HG03457 (cell line): ENCODE data around the gene RBM18.

ENCODE experiments used
- ATAC-seq: cut with Tn5 transposase; IDR thresholded peaks from one replicate; pipeline ENCODE4 v1.9.1; 2021; ENCODE audit warnings: moderate number of reproducible peaks; ENCODE audit not compliant: unreplicated experiment

RBM18 gene

DNA sequence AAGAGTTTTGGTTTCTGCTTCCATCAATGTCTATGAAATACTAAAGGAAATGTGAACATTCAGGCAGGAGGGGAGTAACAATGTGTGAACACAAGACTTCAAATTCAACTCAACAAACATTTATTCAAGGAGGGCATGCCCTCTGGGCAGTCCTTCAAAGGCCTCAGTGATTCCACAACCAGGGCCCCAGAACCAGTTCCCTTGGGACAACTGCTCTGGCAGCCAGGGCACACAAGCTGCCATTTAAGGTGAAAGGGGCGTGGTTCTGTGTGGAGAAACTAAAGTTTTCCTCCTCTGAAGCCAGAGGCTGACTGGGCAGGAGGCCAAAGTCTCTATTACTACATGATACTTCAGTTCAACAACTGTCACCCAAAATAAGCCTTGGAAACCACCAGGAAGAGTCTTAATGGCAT lies 3.2 kb downstream of the RBM18 start:
- no peak for ATAC-seq

DNA sequence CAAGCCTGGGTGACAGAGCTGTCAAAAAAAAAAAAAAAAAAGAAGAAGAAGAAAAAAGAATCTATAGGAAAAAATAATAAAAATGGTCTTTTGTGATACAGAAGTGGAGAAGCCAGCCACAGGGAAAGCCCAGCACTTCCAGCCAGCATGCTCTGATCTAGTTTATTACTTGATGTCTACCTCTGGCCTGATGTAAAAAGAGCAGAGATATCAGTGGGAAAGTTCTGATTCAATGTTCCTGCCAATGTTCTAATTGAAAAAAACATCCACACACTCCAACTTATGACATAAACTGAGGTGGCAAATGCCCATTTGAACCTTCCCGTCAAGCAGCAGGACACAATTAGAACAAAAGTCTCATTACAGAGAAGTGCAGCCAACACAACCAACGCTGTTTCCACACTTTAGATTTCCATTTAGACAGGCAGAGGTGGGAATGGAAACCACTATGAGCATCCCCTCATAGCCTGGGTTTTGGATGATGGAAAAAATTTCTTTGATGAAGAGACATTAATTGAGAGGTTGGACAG lies 5.7 kb downstream of the RBM18 start:
- ATAC-seq: no peak

DNA sequence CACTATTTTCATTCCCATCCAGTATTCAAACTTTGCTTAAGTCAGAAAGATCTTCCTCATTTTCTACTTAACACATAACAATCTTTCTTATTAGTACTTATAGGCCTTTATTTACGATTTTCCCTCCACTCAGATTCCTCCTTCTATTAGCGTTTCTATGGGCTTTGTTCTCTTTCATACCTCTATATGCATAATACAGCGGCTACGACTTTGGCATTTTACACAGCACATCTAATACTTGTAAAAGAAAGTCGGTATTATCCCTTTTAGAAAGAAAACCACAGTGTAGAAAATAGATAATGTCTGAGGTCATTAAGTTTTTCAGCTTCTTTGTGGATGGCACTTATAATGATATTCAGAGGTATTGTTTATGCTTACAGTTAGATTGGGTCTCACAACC lies 8.4 kb downstream of the RBM18 start:
- ATAC-seq: no peak

DNA sequence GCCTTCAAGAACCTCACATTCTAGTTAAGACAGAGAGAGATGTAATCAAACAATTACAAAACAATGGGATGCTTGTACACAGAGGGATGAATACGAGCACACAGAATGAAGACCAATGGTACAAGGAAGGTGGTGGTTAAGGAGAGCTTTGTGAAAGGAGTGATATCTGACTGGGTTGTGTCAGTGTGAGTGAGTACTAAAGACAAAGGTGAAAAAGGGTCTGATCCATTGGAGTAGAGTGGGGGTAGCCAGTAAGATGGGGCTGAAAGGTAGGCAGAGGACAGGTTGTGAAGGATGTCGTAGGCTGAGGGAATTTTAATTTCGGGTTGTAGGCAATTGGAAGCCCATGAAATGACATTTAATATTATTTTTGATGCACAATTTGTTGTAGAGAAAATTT lies 9.9 kb downstream of the RBM18 start:
- ATAC-seq: no peak

DNA sequence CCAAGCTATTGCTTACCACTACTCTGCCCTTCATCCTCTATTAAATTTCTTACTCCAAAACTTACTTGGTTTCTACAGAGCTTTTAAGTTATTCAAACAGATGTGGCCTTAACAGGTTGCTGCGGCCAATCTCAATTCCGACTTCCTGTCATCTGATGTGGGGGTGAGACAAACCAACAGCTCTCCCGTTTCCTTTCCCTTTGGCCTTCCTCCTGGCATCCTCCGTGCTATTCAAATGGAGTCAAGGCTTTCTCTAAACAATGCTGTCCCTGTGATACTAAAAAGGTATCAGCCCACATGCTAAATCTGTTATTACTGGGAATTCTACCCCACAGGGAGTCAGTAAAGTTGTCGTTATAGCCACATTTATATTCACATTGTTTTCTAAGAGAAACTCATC lies 11.8 kb downstream of the RBM18 start:
- ATAC-seq: no peak

DNA sequence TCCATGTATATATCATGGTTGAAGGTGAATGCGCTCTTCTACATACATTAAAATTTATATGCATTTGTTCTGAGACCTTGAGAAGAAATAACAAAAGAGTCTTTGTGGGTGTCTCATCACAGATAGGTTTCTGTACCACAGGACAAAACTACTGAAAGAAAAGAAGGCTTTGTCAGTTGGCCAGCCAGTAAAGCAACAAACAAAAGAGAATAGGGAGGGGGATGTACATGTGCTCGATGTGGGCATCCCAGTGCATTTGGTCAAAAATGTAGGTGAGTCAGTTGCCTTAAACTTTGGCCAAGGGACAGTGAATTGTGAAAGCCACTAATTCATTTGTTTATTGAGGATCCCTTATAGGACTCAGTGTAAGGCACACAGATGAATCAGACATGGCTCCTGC lies 13.3 kb downstream of the RBM18 start:
- ATAC-seq: no peak

DNA sequence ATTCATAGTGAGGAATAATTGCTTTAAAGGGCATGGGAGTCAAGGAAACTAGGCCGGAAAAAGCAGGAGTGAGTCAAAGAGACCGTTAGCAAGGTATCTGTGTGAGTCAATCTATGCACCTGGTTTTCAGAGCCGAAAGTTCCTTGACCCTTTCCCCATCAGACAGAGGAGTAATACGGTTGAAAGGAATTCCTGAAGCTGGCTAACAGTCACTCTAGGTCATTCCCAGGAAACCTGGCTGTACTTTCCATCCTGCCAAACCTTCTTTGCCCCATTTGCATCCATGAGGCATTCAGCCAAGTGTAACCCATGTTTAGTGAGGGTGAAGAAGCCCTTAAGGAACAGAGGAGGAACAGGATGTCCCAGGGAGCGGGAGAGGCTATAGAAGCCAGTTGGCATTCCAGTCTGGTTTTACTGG lies 16.2 kb downstream of the RBM18 start:
- no peak for ATAC-seq

DNA sequence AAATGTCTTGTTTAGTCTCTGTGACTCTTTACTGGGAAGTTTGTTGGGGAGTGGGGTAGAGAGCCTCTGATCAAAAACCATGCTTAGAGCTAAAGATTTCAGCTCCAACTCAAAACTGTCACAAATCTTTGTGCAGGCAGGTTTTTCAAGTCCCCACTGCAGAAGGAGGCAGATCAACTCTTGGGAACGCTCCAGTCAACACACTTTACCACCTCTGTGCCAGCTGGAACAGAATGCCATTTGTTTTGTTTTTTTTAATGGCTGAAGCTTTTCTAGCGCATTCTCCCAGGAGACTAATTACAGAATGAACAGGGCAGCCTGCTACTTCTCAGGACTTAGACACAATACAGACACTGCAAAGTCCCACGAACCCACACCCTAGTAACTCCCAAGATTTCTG lies 18.0 kb downstream of the RBM18 start:
- ATAC-seq: no peak

DNA sequence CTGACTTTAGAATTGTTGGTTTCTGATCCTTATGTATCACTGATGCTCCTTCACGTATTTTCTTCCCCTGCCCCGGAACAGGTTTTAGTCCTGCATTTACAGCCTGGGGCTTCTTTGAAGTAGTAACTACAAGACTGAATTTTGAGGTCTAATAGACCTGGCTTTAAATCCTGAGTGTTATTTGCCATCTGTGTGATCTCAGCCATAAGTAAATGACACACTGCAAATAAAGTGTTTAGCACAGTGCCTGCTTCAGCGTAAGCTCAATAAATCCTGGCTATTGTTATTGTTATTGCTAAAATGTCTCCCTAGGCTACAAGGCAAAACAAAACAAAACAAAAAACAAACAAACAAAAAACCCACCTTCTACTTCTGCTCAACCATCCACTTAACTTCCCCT lies 20.3 kb downstream of the RBM18 start:
- ATAC-seq: no peak

DNA sequence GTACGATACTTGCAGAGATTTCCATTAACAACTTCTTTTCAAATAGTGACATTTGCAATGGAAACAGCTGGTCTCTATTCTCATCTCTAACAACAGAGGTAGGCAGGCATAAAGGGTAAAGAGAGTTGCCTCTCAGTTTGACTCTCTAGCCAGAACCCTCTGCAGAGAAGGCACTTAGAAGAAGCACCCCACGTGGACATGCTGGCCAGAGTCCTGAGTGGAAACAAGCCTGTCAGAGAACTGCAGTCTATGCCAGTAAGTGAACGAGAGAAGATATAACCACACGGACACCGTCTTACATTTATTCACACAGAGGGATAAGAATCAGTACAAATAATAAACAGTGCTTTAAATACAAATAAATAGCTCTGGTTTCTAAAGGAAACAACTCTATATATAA lies 24.9 kb downstream of the RBM18 start:
- ATAC-seq: no peak

DNA sequence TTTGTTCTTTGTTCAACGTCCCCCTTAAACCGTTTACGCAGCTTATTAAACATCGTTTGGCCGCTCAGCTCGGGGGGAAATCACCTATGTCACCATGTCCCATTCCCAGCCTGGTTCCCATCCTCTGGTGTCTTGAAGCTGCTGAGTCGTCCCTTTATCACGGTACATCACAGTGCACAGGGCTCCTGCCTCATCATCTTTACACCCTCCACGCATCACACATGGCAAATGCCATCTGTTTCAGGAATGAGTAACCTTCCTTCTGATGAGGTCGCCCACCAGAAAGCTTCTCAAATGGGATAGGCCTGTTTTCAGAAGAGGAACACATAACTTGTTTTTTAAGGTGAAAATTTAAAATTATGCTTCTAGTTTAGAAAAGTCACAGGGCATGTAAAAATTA lies 28.0 kb downstream of the RBM18 start:
- ATAC-seq: no peak

DNA sequence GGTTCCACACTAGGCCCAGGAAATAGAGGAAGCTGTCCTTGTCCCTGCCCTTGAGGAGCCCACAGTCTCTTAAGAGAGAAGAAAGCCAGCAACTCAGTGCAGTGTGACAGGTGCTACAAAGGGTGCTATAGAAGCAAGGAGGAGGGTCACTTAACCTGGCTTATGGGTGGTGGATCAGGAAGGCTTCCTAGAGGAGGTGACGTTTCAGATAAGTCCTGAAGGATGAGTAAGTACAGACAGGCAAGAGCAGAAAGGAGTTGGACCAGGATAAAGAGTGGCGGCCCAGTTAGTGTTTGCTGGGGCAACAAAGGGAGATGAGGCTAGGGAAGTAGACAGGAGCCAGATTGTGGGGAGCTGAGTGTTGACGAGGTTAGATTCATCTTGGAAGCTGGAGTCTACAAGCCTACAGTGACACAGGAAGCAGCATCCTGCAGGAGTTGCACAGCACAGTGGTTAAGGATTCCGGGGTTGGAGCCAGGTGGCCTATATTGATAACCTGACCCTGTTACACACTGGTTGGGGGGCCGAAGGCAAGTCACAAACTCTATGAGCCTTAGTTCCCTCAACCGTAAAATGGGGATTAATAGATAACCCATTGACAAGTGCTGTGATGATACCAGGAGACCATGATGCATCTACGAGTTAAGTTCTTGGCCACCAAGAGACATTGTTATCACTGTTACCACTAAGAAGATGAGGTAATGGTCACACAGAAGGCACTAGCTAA lies 30.5 kb downstream of the RBM18 start:
- ATAC-seq: no peak

DNA sequence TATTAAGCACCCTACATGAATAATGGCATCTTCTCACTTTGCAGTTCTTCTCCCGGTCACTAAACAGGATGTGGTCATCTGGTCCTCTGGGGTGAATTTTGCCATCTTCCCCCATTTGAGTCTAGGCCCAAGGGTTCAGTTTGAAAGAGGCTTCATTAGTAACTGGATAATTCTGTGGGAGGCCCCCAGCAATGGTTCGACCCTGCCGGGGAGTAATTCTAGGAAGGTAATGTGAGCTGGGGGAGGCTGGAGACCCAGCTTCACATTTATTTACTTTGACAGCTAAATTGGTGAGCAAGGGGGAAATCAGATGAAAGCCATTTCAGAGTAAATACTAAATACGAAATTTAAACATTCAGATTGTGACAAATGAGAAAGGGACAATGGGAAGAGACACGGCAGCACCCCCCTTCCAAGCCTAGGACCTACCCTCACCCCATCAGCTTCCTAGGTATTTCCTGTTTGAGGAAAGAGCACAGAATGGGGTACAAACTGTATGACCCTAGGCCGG lies 31.8 kb downstream of the RBM18 start:
- no peak for ATAC-seq

DNA sequence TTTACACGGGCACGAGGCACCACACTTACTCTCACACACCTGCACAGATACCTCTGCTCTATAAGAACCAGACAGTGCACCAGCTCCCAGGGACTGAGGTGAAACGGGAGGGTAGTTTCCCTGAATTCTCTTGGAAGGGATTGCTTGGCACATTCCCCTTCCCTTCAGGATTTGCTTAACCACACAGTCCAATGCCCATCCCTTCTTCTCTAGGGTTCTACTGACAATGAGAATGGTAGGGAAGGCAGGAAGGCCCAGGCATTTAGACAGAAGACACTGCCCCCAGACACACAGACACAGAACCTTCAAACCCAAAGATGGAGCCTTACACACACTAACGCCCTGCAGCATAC lies 35.2 kb downstream of the RBM18 start:
- no peak for ATAC-seq

DNA sequence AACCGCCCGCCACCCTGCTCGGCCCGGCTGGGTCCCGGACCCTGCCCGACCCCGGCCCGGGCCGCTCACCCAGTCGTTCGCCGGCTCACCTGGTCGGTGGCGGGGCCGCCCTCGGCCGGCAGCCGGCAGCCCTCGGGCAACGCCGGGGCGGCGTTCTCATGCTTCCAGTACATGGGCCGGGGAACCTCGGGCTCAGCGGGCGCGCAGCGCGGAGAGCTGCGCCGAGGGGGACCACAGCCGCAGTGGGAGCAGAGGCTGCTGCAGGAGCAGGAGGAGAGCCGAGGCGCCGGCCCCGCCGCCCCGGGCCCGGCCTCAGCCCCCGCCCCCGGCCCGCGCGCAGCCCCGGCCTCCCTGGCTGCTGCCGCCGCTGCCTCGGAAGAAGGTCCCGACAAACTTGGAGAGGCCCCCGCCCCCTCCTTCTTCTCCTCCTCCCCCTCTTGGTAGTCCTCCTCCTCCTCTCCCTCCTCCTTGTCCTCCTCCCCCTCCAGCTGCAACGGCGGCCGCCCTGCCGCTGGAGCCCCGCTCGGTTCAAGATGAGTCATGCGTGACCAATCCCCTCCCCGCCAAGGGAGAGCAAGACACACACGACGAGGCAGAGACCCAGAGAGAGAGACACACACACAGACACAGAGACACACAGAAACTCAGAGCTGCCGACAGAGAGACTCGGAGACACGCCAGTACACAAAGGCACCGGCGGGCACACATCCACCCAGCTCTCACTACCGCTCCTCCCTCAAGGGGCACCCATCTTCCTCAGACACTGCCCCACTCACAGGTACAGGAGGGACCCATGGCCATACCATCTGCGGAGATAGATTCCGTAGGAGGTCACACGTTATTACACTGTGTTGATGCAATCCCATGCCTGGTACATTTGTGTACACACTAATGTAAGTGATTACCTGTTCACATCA lies 35.8 kb downstream of the RBM18 start, which contains the start of gene LHX6:
Gene LHX6, minus strand, starts transcription at position 390 of the 917 bp plus-strand sequence. Its CDS starts 217 bp downstream, at position 173.
- ATAC-seq: no peak

DNA sequence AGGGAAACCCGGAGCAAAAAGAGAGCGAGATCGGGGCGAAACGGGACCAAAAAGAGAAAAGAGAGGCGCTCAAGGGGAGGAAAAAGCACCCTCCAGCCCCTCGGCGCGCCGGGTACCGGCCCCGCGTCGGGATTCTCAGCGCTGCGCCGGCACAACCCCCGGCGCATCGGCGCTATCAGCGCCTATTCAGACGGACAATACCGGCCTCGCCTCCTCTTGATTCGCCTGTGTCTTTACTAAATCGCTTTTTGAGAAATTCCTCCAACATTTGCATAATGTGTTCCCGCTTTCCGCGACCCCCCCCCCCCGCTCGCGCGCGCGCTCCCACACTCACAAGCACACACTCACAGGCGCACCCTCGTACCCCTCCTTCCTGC lies 36.5 kb downstream of the RBM18 start:
- no peak for ATAC-seq

DNA sequence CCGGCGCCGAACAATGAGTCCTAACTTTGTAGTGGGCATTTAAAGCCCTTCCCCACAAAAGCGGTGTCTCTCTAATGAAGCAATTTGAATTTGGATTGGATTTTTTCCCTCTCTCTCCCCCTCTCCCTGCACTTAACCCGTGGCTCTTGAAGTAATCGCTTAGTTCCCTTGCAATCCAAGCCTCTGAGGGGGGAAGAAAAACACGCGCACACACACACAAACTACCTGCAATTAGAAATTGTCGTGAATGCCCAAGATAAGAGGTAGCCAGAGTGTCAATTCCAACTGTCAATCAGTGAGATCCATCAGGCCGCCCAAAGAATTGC lies 37.1 kb downstream of the RBM18 start:
- ATAC-seq: no peak

DNA sequence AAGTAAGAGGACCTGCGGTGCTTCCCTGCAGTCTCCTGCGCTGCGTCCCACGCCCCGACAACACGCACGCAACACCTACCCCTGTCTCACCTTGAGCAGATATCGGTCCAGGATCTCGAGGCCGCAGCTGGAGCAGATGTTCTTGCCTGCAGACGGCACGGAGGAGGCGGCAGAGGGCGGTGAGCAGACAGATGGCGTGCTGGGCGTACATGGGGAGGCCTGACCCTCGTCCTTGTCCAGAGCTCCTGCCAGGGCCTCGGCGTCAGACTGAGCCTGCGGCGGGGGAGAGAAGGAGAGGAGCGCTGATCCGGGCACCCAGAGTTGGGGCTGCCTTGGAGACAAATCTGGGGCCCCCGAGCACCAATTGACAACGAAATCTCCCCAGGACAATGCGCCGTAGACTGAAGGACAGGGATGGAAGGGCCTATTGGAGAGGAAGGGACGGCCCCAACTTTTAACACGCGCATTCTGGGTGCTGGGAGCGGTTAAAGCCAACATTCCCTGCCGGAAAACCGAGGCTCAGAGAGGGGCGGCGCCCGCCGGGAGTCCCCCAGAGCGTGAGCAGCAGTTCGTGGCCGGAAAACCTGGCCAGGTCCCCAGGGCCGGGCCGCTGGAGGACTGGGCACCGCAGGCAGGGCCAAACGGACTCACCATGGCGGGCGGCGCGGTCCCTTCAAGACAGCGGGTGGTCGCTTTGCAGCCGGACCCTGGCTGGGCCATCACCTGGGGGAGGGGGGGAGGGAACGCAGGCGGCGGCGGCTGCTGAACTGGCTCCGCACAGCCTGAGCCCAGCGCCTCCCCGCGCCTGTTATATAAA lies 37.7 kb downstream of the RBM18 start:
- ATAC-seq: no peak

DNA sequence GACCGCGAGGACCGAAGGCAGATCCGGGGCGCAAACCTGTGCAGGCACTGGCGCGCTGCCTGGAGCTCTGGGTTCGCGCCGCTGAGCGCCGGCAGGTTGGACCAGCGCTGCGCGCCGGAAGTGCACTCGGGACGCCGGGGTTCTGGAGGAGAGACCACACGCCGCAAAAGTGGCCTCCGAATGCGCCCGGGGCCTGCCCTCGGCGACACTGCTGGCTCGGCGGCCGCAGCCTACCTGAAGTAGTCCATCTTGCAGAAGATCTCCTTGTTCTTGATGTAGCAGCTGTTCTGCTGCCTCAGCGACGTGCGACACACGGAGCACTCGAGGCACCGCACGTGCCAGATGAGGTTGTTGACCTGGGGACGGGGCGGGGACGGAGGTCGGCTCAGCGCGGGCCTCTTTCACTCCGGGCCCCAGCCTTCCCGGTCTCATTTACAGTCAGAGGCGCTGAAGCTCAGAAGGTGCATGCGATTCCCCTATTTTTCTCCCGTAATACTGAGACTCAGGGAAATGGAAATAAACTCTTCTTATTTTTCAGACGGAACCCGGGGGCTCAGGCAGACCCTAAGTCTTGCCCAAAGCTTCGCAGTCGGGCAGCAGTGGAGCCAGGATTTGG lies 38.4 kb downstream of the RBM18 start:
- ATAC-seq: no peak

DNA sequence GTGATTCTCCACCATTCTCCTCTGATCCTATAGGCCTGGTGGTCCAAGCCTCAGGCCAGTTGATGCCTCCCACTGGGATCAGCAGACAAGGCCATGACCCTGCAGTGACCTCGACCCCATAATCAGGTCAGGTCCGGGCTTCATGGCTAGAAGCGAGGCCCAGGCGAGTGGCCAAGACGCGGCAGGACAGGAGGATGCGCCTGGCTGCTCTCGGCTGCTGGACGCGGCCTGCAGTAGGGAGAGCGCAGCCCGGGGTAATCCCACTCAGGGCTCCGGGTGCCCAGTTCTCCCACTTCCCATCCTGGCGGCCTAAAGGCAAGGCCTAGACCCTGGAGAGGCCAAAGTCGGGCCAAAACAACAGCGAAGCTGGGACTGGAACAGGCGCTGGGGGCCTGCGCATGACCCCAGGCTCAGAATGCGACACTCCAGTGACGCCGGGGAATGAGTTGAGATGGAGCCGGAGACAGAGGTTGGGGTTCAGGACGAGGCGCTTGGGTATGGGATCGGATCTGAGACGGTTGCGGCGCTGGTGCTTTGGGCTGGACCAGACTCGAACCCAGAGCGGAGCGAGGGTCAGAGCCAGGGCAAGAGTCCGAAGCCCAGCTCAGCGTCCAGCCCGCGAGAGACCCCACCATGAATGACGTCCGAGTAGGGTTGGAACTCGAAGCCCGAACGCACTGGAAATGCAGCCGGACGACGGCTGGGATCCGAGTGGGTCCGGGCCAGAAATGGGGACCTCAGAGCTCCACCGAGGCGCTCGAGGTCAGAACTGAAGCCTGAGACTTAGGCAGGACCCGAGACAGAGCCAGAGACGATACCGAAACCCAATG lies 39.1 kb downstream of the RBM18 start:
- ATAC-seq: no peak
